NCI-H2227 (cell line): Measurements from ENCODE around the gene EXT2.

Experiments
- DNase-seq: peaks from one replicate; lab custom pipeline; 2025; ENCODE audit not compliant: unreplicated experiment; lab: John Stamatoyannopoulos, UW

EXT2 gene

GRCh38 chr11:44130751-44131150 lies 35.3 kb downstream of the EXT2 start:
- DNase-seq, result no peak

GRCh38 chr11:44133335-44133946 lies 38.0 kb downstream of the EXT2 start:
- peak; percentile 26 for DNase-seq

GRCh38 chr11:44134625-44135024 lies 39.1 kb downstream of the EXT2 start:
- no peak for DNase-seq

- DNase-seq, result no peak
Measured at GRCh38 chr11:44136176-44136945, 40.9 kb downstream of the EXT2 start.

GRCh38 chr11:44137057-44137456 lies 41.6 kb downstream of the EXT2 start:
- DNase-seq, result no peak

GRCh38 chr11:44138286-44138685 lies 42.8 kb downstream of the EXT2 start:
- no peak for DNase-seq

- DNase-seq, result no peak
Measured at GRCh38 chr11:44138980-44139379, 43.5 kb downstream of the EXT2 start.

- no peak for DNase-seq
Measured at GRCh38 chr11:44139565-44140330, 44.3 kb downstream of the EXT2 start.

GRCh38 chr11:44140372-44140771 lies 44.9 kb downstream of the EXT2 start:
- DNase-seq, result no peak

- DNase-seq, result no peak
Measured at GRCh38 chr11:44140805-44141204, 45.3 kb downstream of the EXT2 start.

- DNase-seq, result no peak
Measured at GRCh38 chr11:44143987-44144909, 48.8 kb downstream of the EXT2 start.

GRCh38 chr11:44145011-44145775 lies 49.7 kb downstream of the EXT2 start:
- DNase-seq, result no peak

GRCh38 chr11:44146931-44147330 lies 51.5 kb downstream of the EXT2 start:
- DNase-seq, result no peak

- DNase-seq, result no peak
Measured at GRCh38 chr11:44147751-44148150, 52.3 kb downstream of the EXT2 start.

- DNase-seq, result no peak
Measured at GRCh38 chr11:44149651-44150050, 54.2 kb downstream of the EXT2 start.

GRCh38 chr11:44150401-44150800 lies 54.9 kb downstream of the EXT2 start:
- no peak for DNase-seq

- DNase-seq, result no peak
Measured at GRCh38 chr11:44157019-44157418, 61.5 kb downstream of the EXT2 start.

GRCh38 chr11:44158384-44158783 lies 62.9 kb downstream of the EXT2 start:
- DNase-seq, result no peak

- no peak for DNase-seq
Measured at GRCh38 chr11:44159848-44160721, 64.6 kb downstream of the EXT2 start.
